Cerebellar cortex (tissue), 1 donor: Measurements from ENCODE around the gene PDLIM1.
A peak's percentile ranks its signal among the peaks of the same experiment; 100 is the strongest.

Experiments
- DNase-seq: peaks from one replicate; pipeline ENCODE4 v3.0.0-alpha.2; 2015; ENCODE audit warnings: low spot score

The PDLIM1 gene

GRCh38 chr10:95263864-95264226 is 27.0 kb downstream of the PDLIM1 start:
- DNase-seq = no peak

GRCh38 chr10:95262763-95263518 is 27.9 kb downstream of the PDLIM1 start:
- no peak for DNase-seq

GRCh38 chr10:95261926-95262325 is 28.9 kb downstream of the PDLIM1 start:
- no peak for DNase-seq

GRCh38 chr10:95260909-95261552 is 29.8 kb downstream of the PDLIM1 start:
- no peak for DNase-seq

GRCh38 chr10:95260397-95260881 is 30.4 kb downstream of the PDLIM1 start:
- no peak for DNase-seq

- no peak for DNase-seq
These were observed 33.0 kb downstream of the PDLIM1 start for GRCh38 chr10:95257849-95258248.

GRCh38 chr10:95256268-95256667 is 34.5 kb downstream of the PDLIM1 start:
- DNase-seq = no peak

- DNase-seq = no peak
These were observed 36.2 kb downstream of the PDLIM1 start for GRCh38 chr10:95254629-95255028.

GRCh38 chr10:95253686-95254085 is 37.1 kb downstream of the PDLIM1 start:
- no peak for DNase-seq

GRCh38 chr10:95253007-95253406 is 37.8 kb downstream of the PDLIM1 start:
- DNase-seq = no peak

GRCh38 chr10:95250856-95251255 is 39.9 kb downstream of the PDLIM1 start:
- DNase-seq = no peak

GRCh38 chr10:95249467-95249866 is 41.3 kb downstream of the PDLIM1 start:
- no peak for DNase-seq

GRCh38 chr10:95248989-95249388 is 41.8 kb downstream of the PDLIM1 start:
- no peak for DNase-seq

- DNase-seq = no peak
These were observed 42.8 kb downstream of the PDLIM1 start for GRCh38 chr10:95247881-95248583.

- DNase-seq = no peak
These were observed 43.5 kb downstream of the PDLIM1 start for GRCh38 chr10:95247200-95247880.

- peak; percentile 51 for DNase-seq
These were observed 44.2 kb downstream of the PDLIM1 start for GRCh38 chr10:95246582-95247051.

- DNase-seq = no peak
These were observed 45.3 kb downstream of the PDLIM1 start for GRCh38 chr10:95245425-95246055.

GRCh38 chr10:95244152-95244551 is 46.7 kb downstream of the PDLIM1 start:
- no peak for DNase-seq

- no peak for DNase-seq
These were observed 47.5 kb downstream of the PDLIM1 start for GRCh38 chr10:95243318-95243617.

- DNase-seq = peak; percentile 46
These were observed 48.1 kb downstream of the PDLIM1 start for GRCh38 chr10:95242581-95243317.

GRCh38 chr10:95241533-95241932 is 49.3 kb downstream of the PDLIM1 start:
- no peak for DNase-seq
